ENCODE data around the gene MLPH. TPM values are rescaled to one million over a fixed set of nuclear protein-coding genes. Genes with fewer than 3 reads are reported as not detected.
A peak's percentile ranks its signal among the peaks of the same experiment; 100 is the strongest.

Gene MLPH
- total and polyA plus RNA-seq, 4 donors = 71.0 to 295 (median 192) TPM

- 89% methylated on average over 7 of the region's 7 CpGs for WGBS, 2 donors
- H3K4me3 ChIP-seq = no peak overlapping the region
- ATAC-seq (ENCODE audit: insufficient read depth, low FRiP score) (no peak), DNase-seq (no peak)
- H3K9me3 ChIP-seq (ENCODE audit: control insufficient read depth in 4 of 4, insufficient read depth in 3 of 4, low read length in 3 of 4) = no peaks in the 10 kb centered on the region
- H3K4me1 ChIP-seq (ENCODE audit: control insufficient read depth in 5 of 5, insufficient read depth in 5 of 5, low read length in 5 of 5) = peaks cover 0 to 8% (median 0%) of the 10 kb centered on the region in 5 donors
- no peak for TF ChIP-seq CTCF (IDR thresholded peaks at IDR 0.05; ENCODE audit: control extremely low read depth, extremely low read depth)
- H3K27me3 ChIP-seq (ENCODE audit: control insufficient read depth in 3 of 3, insufficient read depth in 3 of 3, low read length in 2 of 3) = peaks cover 0 to 7% (median 4%) of the 10 kb centered on the region in 3 donors
- H3K9ac ChIP-seq (ENCODE audit: insufficient read depth in 1 of 2, low read length in 2 of 2) = no peak overlapping the region
- no peak overlapping the region for H3K27ac ChIP-seq (ENCODE audit: low read depth in 1 of 2, low read length in 1 of 2)
- peaks cover 0 to 2% (median 0%) of the 10 kb centered on the region in 4 donors for H3K36me3 ChIP-seq (ENCODE audit: control insufficient read depth in 4 of 4, insufficient read depth in 4 of 4, low read length in 4 of 4)
Measured at GRCh38 chr2:237561221-237561620, 74.2 kb downstream of the MLPH start.

GRCh38 chr2:237563816-237564215 lies 76.8 kb downstream of the MLPH start:
- Histone ChIP-seq H3K36me3 (ENCODE audit: control insufficient read depth in 4 of 4, insufficient read depth in 4 of 4, low read length in 4 of 4) (no peaks in the 10 kb centered on the region), H3K9ac (ENCODE audit: insufficient read depth in 1 of 2, low read length in 2 of 2) (no peak overlapping the region), H3K4me3 (no peak overlapping the region), H3K4me1 (ENCODE audit: control insufficient read depth in 5 of 5, insufficient read depth in 5 of 5, low read length in 5 of 5) (peaks cover 0 to 4% (median 0%) of the 10 kb centered on the region in 5 donors), H3K27me3 (ENCODE audit: control insufficient read depth in 3 of 3, insufficient read depth in 3 of 3, low read length in 2 of 3) (peaks cover 0 to 7% (median 2%) of the 10 kb centered on the region in 3 donors), H3K27ac (ENCODE audit: low read depth in 1 of 2, low read length in 1 of 2) (no peak overlapping the region), H3K9me3 (ENCODE audit: control insufficient read depth in 4 of 4, insufficient read depth in 3 of 4, low read length in 3 of 4) (no peaks in the 10 kb centered on the region)
- WGBS, 2 donors = 19 to 29% methylated on average over 14 of the region's 14 CpGs
- DNase-seq (peak; percentile 26 to 52 (median 49)), ATAC-seq (ENCODE audit: insufficient read depth, low FRiP score) (no peak)
- no peak for TF ChIP-seq CTCF (IDR thresholded peaks at IDR 0.05; ENCODE audit: control extremely low read depth, extremely low read depth)

DNA sequence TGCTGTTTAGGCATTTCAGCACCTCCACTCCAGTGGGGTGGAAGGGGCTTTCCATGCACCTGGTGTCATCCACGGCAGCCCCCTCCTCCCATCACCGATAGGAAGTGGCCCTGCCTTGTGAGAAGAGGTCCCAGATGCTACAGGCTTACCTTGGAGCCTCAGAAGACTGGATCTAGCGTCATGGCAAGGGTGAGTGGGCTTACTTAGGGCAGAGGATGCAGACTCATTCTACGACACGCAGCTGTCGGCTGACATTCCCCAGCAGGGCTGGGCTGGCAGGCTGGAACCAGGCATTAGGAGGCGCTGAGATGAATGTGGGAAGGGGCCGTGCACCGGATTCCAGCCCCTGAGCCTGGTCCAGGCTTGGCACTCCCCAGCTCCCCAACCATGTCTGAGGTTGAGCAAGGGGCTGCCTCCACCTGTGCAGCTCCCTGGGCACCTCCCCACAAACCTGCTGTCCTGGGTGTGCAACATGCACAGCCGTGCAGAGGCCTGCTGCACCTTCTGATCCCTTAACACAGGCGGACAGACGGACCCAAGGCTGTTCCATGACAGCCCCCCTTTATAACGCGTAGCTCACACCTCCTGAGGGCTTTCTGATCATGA lies 77.6 kb downstream of the MLPH start:
- Histone ChIP-seq H3K9me3 (ENCODE audit: control insufficient read depth in 4 of 4, insufficient read depth in 3 of 4, low read length in 3 of 4) (no peaks in the 10 kb centered on the region), H3K9ac (ENCODE audit: insufficient read depth in 1 of 2, low read length in 2 of 2) (no peak overlapping the region), H3K36me3 (ENCODE audit: control insufficient read depth in 4 of 4, insufficient read depth in 4 of 4, low read length in 4 of 4) (no peaks in the 10 kb centered on the region), H3K4me1 (ENCODE audit: control insufficient read depth in 5 of 5, insufficient read depth in 5 of 5, low read length in 5 of 5) (no peaks in the 10 kb centered on the region), H3K4me3 (no peak overlapping the region), H3K27ac (ENCODE audit: low read depth in 1 of 2, low read length in 1 of 2) (no peak overlapping the region), H3K27me3 (ENCODE audit: control insufficient read depth in 3 of 3, insufficient read depth in 3 of 3, low read length in 2 of 3) (peaks cover 0 to 7% (median 2%) of the 10 kb centered on the region in 3 donors)
- TF ChIP-seq CTCF (IDR thresholded peaks at IDR 0.05; ENCODE audit: control extremely low read depth, extremely low read depth) = no peak
- DNase-seq = no peak
- ATAC-seq (ENCODE audit: insufficient read depth, low FRiP score) = no peak
- WGBS, 2 donors = 83 to 89% methylated on average over 14 of the region's 14 CpGs

DNA sequence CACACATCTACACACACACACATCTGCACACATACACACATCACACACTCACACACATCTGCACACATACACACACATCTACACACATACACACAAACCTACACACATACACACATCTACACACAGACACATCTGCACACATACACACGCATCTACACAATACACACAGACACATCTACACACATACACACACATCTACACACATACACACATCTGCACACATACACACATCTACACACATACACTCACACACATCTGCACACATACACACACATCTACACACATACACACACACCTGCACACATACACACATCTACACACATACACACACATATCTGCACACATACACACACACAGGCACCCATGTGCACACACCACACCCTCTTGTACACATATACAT lies 78.9 kb downstream of the MLPH start:
- Histone ChIP-seq H3K9me3 (ENCODE audit: control insufficient read depth in 4 of 4, insufficient read depth in 3 of 4, low read length in 3 of 4) (no peaks in the 10 kb centered on the region), H3K9ac (ENCODE audit: insufficient read depth in 1 of 2, low read length in 2 of 2) (no peak overlapping the region), H3K36me3 (ENCODE audit: control insufficient read depth in 4 of 4, insufficient read depth in 4 of 4, low read length in 4 of 4) (no peaks in the 10 kb centered on the region), H3K4me3 (no peak overlapping the region), H3K27me3 (ENCODE audit: control insufficient read depth in 3 of 3, insufficient read depth in 3 of 3, low read length in 2 of 3) (peaks cover 0 to 7% (median 2%) of the 10 kb centered on the region in 3 donors), H3K27ac (ENCODE audit: low read depth in 1 of 2, low read length in 1 of 2) (no peak overlapping the region), H3K4me1 (ENCODE audit: control insufficient read depth in 5 of 5, insufficient read depth in 5 of 5, low read length in 5 of 5) (no peaks in the 10 kb centered on the region)
- ATAC-seq (ENCODE audit: insufficient read depth, low FRiP score) = no peak
- 94 to 100% methylated on average over 1 of the region's 1 CpG for WGBS, 2 donors
- TF ChIP-seq CTCF (IDR thresholded peaks at IDR 0.05; ENCODE audit: control extremely low read depth, extremely low read depth) = no peak
- DNase-seq = no peak

Data from lung (tissue), 12 donors.